ENCODE results near the gene TANC1. TPM values are rescaled to one million over a fixed set of nuclear protein-coding genes. Genes with fewer than 3 reads are reported as not detected.

The TANC1 gene
- total and polyA plus RNA-seq, 2 experiments from 2014 or later, result 8.2 to 12.1 TPM

- peak overlapping the region; percentile 83 for H3K9ac ChIP-seq
- peaks cover 8% of the 10 kb centered on the region; the same call in 1 of the 2 replicates for H3K4me1 ChIP-seq (ENCODE audit: insufficient read depth)
- H3F3A ChIP-seq (ENCODE audit: insufficient read depth), result peaks cover 35% of the 10 kb centered on the region
- H3K4me3 ChIP-seq, result peak overlapping the region; percentile 80
- H3K27me3 ChIP-seq (replicated peaks; ENCODE audit: insufficient read depth), result no peaks in the 10 kb centered on the region
- H4K20me1 ChIP-seq (ENCODE audit: insufficient read depth), result no peaks in the 10 kb centered on the region
- peak overlapping the region; percentile 90 for H2AFZ ChIP-seq
- peak overlapping the region; percentile 82 for H3K4me2 ChIP-seq (ENCODE audit: unreplicated experiment)
- H3K79me2 ChIP-seq (ENCODE audit: insufficient read depth), result peaks cover 65% of the 10 kb centered on the region
- H3K9me2 ChIP-seq (ENCODE audit: insufficient read depth), result no peaks in the 10 kb centered on the region
- WGBS, 2 experiments (ENCODE audit: low coverage in 1 of 2, low lambda C conversion rate in 2 of 2, missing lambda C conversion rate in 2 of 2), result 17 to 28% methylated on average over 3 of the region's 3 CpGs
- in situ Hi-C loops (cut with MboI), result no loop called here
- H3K36me3 ChIP-seq (ENCODE audit: low read depth), result no peaks in the 10 kb centered on the region
- peak; percentile 58 for DNase-seq
- TF ChIP-seq EZH2phosphoT487 (IDR thresholded peaks at IDR 0.05; ENCODE audit: insufficient read depth, low read depth), result no peak
- no peak for TF ChIP-seq EZH2 (IDR thresholded peaks at IDR 0.05; ENCODE audit: insufficient read depth, poor library complexity, severe bottlenecking)
- H3K27ac ChIP-seq, result peak overlapping the region; percentile 84
- no peaks in the 10 kb centered on the region for H3K9me3 ChIP-seq (ENCODE audit: low read depth)
Measured at GRCh38 chr2:158970241-158970751, 1.9 kb downstream of the TANC1 start.

GRCh38 chr2:158973116-158973956 is 4.9 kb downstream of the TANC1 start:
- Histone ChIP-seq H3F3A (ENCODE audit: insufficient read depth) (peaks cover 20% of the 10 kb centered on the region), H3K9me3 (ENCODE audit: low read depth) (no peaks in the 10 kb centered on the region), H3K36me3 (ENCODE audit: low read depth) (no peaks in the 10 kb centered on the region), H3K4me2 (ENCODE audit: unreplicated experiment) (no peak overlapping the region), H3K27ac (no peak overlapping the region), H2AFZ (no peak overlapping the region), H3K9me2 (ENCODE audit: insufficient read depth) (no peaks in the 10 kb centered on the region), H4K20me1 (ENCODE audit: insufficient read depth) (no peaks in the 10 kb centered on the region), H3K79me2 (ENCODE audit: insufficient read depth) (peaks cover 95% of the 10 kb centered on the region), H3K4me1 (ENCODE audit: insufficient read depth) (no peaks in the 10 kb centered on the region), H3K9ac (no peak overlapping the region), H3K4me3 (no peak overlapping the region), H3K27me3 (replicated peaks; ENCODE audit: insufficient read depth) (no peaks in the 10 kb centered on the region)
- no peak for TF ChIP-seq EZH2 (IDR thresholded peaks at IDR 0.05; ENCODE audit: insufficient read depth, poor library complexity, severe bottlenecking)
- TF ChIP-seq EZH2phosphoT487 (IDR thresholded peaks at IDR 0.05; ENCODE audit: insufficient read depth, low read depth), result no peak
- WGBS, 2 experiments (ENCODE audit: low coverage in 1 of 2, low lambda C conversion rate in 2 of 2, missing lambda C conversion rate in 2 of 2), result 73 to 75% methylated on average over 8 of the region's 8 CpGs
- DNase-seq, result no peak
- in situ Hi-C loops (cut with MboI), result no loop called here

GRCh38 chr2:158975271-158975921 is 7.0 kb downstream of the TANC1 start:
- Histone ChIP-seq H3K79me2 (ENCODE audit: insufficient read depth) (peaks cover 99% of the 10 kb centered on the region), H3K9me3 (ENCODE audit: low read depth) (no peaks in the 10 kb centered on the region)

GRCh38 chr2:158979772-158980171 is 11.3 kb downstream of the TANC1 start:
- DNase-seq, result peak; percentile 62
- Histone ChIP-seq H3K9me3 (ENCODE audit: low read depth) (no peaks in the 10 kb centered on the region), H4K20me1 (ENCODE audit: insufficient read depth) (no peaks in the 10 kb centered on the region), H3K9me2 (ENCODE audit: insufficient read depth) (no peaks in the 10 kb centered on the region), H3F3A (ENCODE audit: insufficient read depth) (no peaks in the 10 kb centered on the region), H3K4me3 (no peak overlapping the region), H3K36me3 (ENCODE audit: low read depth) (no peaks in the 10 kb centered on the region), H3K9ac (no peak overlapping the region), H3K4me2 (ENCODE audit: unreplicated experiment) (no peak overlapping the region), H3K4me1 (ENCODE audit: insufficient read depth) (0 out of 2 replicates have a peak, but pooled peaks cover 8% of the 10 kb centered on the region), H3K79me2 (ENCODE audit: insufficient read depth) (peaks cover 98% of the 10 kb centered on the region), H3K27me3 (replicated peaks; ENCODE audit: insufficient read depth) (no peaks in the 10 kb centered on the region), H3K27ac (no peak overlapping the region), H2AFZ (no peak overlapping the region)
- WGBS, 2 experiments (ENCODE audit: low coverage in 1 of 2, low lambda C conversion rate in 2 of 2, missing lambda C conversion rate in 2 of 2), result 95 to 100% methylated on average over 1 of the region's 1 CpG
- in situ Hi-C loops (cut with MboI), result no loop called here
- TF ChIP-seq EZH2phosphoT487 (IDR thresholded peaks at IDR 0.05; ENCODE audit: insufficient read depth, low read depth) (no peak), EZH2 (IDR thresholded peaks at IDR 0.05; ENCODE audit: insufficient read depth, poor library complexity, severe bottlenecking) (no peak)

More at GRCh38 chr2:158975271-158975921, 7.0 kb downstream of the TANC1 start:
- Histone ChIP-seq H3F3A (ENCODE audit: insufficient read depth) (peaks cover 12% of the 10 kb centered on the region), H3K27me3 (replicated peaks; ENCODE audit: insufficient read depth) (no peaks in the 10 kb centered on the region), H3K9me2 (ENCODE audit: insufficient read depth) (no peaks in the 10 kb centered on the region), H3K36me3 (ENCODE audit: low read depth) (no peaks in the 10 kb centered on the region), H4K20me1 (ENCODE audit: insufficient read depth) (no peaks in the 10 kb centered on the region), H3K4me1 (ENCODE audit: insufficient read depth) (0 out of 2 replicates have a peak, but pooled peaks cover 8% of the 10 kb centered on the region), H2AFZ (no peak overlapping the region), H3K4me2 (ENCODE audit: unreplicated experiment) (no peak overlapping the region), H3K9ac (no peak overlapping the region), H3K27ac (no peak overlapping the region), H3K4me3 (no peak overlapping the region)
- in situ Hi-C loops (cut with MboI), result no loop called here
- 89% methylated on average over 9 of the region's 9 CpGs for WGBS, 2 experiments (ENCODE audit: low coverage in 1 of 2, low lambda C conversion rate in 2 of 2, missing lambda C conversion rate in 2 of 2)
- TF ChIP-seq EZH2 (IDR thresholded peaks at IDR 0.05; ENCODE audit: insufficient read depth, poor library complexity, severe bottlenecking), result no peak
- no peak for TF ChIP-seq EZH2phosphoT487 (IDR thresholded peaks at IDR 0.05; ENCODE audit: insufficient read depth, low read depth)
- DNase-seq, result no peak

All from GM23248 (cell line).